Mammary epithelial cell (primary cell): ENCODE data around the gene CSTB.

Experiments used
- EZH2 ChIP-seq: IDR thresholded peaks from 2 replicates; pipeline ENCODE4 v1.6.1; 2012; ENCODE audit warnings: low read length, inconsistent platforms, borderline replicate concordance
- TF ChIP-seq, protein P1 (sequence below), 2 donors: IDR thresholded peaks in 1 of 2; conservative IDR thresholded peaks in 1 of 2; 2 replicates each; pipeline ENCODE4 v1.5.1; 2011 to 2012; ENCODE audit warnings: inconsistent platforms in 2 of 2, low read length in 2 of 2, mild to moderate bottlenecking in 2 of 2, control low read depth in 1 of 2, low read depth in 1 of 2; ENCODE audit not compliant: insufficient read depth in 1 of 2; ENCODE audit errors: extremely low read depth in 1 of 2

DNA sequence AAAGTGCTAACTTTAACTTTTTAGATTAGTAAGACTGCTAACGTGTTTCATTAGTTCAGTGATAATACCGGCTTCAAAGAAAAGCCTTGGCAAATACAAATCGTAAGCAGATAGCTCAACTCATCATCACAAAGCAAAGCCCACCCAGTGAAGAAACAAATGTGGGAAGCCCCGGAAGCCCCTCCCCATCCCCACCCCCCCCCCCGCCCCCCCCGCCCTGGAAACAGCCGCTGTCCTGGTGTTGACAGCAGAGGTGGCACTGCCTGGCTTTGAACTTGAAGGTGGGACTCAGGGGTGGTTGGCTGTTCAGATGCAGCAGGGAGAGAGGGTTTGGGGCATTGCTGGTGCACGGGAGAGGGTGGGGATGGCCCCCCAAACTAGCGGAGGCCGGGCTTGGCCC is 43.0 kb downstream of the CSTB start:
- TF ChIP-seq, protein P1, sequence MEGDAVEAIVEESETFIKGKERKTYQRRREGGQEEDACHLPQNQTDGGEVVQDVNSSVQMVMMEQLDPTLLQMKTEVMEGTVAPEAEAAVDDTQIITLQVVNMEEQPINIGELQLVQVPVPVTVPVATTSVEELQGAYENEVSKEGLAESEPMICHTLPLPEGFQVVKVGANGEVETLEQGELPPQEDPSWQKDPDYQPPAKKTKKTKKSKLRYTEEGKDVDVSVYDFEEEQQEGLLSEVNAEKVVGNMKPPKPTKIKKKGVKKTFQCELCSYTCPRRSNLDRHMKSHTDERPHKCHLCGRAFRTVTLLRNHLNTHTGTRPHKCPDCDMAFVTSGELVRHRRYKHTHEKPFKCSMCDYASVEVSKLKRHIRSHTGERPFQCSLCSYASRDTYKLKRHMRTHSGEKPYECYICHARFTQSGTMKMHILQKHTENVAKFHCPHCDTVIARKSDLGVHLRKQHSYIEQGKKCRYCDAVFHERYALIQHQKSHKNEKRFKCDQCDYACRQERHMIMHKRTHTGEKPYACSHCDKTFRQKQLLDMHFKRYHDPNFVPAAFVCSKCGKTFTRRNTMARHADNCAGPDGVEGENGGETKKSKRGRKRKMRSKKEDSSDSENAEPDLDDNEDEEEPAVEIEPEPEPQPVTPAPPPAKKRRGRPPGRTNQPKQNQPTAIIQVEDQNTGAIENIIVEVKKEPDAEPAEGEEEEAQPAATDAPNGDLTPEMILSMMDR (conservative IDR thresholded peaks at IDR 0.05 in 1 of 2, IDR thresholded peaks at IDR 0.05 in 1 of 2; ENCODE audit: extremely low read depth in 1 of 2, insufficient read depth in 1 of 2, low read depth in 1 of 2, low read length in 2 of 2): no peak
- no peak for TF ChIP-seq EZH2
